ENCODE results near the gene CD52. TPM values are rescaled to one million over a fixed set of nuclear protein-coding genes. Genes with fewer than 3 reads are reported as not detected.

Gene CD52
- total RNA-seq, 2 experiments from 2014 or later = 129 to 141 TPM

DNA sequence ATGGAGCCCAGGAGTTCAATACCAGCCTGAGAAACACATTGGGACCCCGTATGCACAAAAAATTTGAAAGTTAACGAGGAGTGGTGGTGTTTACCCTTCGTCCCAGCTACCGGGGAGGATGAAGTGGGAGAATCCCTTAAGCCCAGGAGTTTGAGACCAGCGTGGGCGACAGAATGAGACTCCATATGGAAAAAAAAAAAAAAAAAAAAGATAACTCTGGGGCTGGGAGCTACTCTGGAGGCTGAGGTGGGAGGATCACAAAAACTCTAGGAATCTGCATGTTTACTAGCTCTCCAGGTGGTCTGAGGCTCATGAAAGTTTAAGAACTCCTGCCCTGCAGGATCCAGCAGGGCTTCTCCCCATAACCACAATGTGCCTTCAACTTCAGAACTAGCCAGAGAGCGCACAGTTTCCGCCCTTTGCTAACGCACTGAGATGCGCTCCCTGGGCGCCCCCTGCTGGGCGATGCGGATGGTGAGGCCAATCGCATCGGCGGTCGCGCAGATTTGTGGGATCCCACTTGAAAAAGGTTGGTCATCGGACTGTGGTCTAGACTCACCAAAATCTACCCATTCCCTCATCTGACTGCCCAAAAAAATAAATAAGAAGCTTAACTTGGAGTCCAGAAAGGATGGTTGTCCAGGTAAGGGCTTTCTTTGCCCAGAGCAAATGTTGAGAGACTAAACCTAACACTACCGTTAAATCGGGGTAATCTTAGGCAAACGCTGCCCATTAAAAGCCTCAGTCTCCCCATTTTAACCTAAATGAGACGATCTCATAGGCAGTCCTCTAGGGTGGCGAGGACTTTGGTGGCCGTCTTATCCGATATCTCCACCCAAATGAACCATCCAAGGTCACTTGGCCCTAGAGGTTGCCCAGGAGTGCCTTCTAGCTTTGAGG lies 46.0 kb downstream of the CD52 start:
- Mint-ChIP-seq H3K27ac (no peak overlapping the region), H3K4me3 (no peak overlapping the region), H3K27me3 (ENCODE audit: low read depth) (peaks cover 6% of the 10 kb centered on the region), H3K4me1 (ENCODE audit: low read depth) (peaks cover 32% of the 10 kb centered on the region), H3K36me3 (ENCODE audit: low read depth) (no peaks in the 10 kb centered on the region), H3K9me3 (no peaks in the 10 kb centered on the region)
- DNase-seq = peak; percentile 90
- CTCF ChIA-PET = interaction anchor here (0.6 to 3.4 kb wide), 37 partner anchors 9 to 794 kb away, joined by 3 to 42 read pairs (median 4); partner anchors contain the start of genes CATSPER4, CD52, CRYBG2 and DHDDS
- intact Hi-C loops (cut with micrococcal nuclease) = loop anchor here (1.0 to 5.0 kb wide), 4 partner anchors 41 to 87 kb away; no protein-coding TSS in a partner anchor

GRCh38 chr1:26364956-26365355 lies 47.2 kb downstream of the CD52 start:
- Mint-ChIP-seq H3K27ac (no peak overlapping the region), H3K4me3 (no peak overlapping the region), H3K36me3 (ENCODE audit: low read depth) (no peaks in the 10 kb centered on the region), H3K9me3 (no peaks in the 10 kb centered on the region), H3K4me1 (ENCODE audit: low read depth) (peaks cover 24% of the 10 kb centered on the region), H3K27me3 (ENCODE audit: low read depth) (peaks cover 6% of the 10 kb centered on the region)
- CTCF ChIA-PET = interaction anchor here (0.9 to 3.4 kb wide), 17 partner anchors 8 to 195 kb away, joined by 3 to 42 read pairs (median 6); partner anchors contain the start of genes CATSPER4, CRYBG2, ZNF593 and ZNF683
- DNase-seq = no peak
- intact Hi-C loops (cut with micrococcal nuclease) = loop anchor here (5.0 kb wide), 1 partner anchor 43 kb away; no protein-coding TSS in a partner anchor

- no peak overlapping the region for H3K27ac Mint-ChIP-seq
- no peak for DNase-seq
- no peaks in the 10 kb centered on the region for H3K27me3 Mint-ChIP-seq (ENCODE audit: low read depth)
- H3K4me3 Mint-ChIP-seq = no peak overlapping the region
- peaks cover 33% of the 10 kb centered on the region for H3K4me1 Mint-ChIP-seq (ENCODE audit: low read depth)
- intact Hi-C loops (cut with micrococcal nuclease) = no loop called here
- H3K36me3 Mint-ChIP-seq (ENCODE audit: low read depth) = no peaks in the 10 kb centered on the region
- H3K9me3 Mint-ChIP-seq = no peaks in the 10 kb centered on the region
- CTCF ChIA-PET = interaction anchor here (1.0 to 1.2 kb wide), 2 partner anchors 24 to 50 kb away, joined by 3 read pairs; partner anchors contain the start of gene CD52
Observed at GRCh38 chr1:26367441-26367840, 49.7 kb downstream of the CD52 start.

- CTCF ChIA-PET = interaction anchor here (1.0 to 1.2 kb wide), 2 partner anchors 24 to 50 kb away, joined by 3 read pairs; partner anchors contain the start of gene CD52
- no peak overlapping the region for H3K4me3 Mint-ChIP-seq
- intact Hi-C loops (cut with micrococcal nuclease) = no loop called here
- no peak overlapping the region for H3K27ac Mint-ChIP-seq
- no peaks in the 10 kb centered on the region for H3K27me3 Mint-ChIP-seq (ENCODE audit: low read depth)
- DNase-seq = no peak
- no peaks in the 10 kb centered on the region for H3K9me3 Mint-ChIP-seq
- peaks cover 38% of the 10 kb centered on the region for H3K4me1 Mint-ChIP-seq (ENCODE audit: low read depth)
- H3K36me3 Mint-ChIP-seq (ENCODE audit: low read depth) = no peaks in the 10 kb centered on the region
Observed at GRCh38 chr1:26368006-26368405, 50.2 kb downstream of the CD52 start.

DNA sequence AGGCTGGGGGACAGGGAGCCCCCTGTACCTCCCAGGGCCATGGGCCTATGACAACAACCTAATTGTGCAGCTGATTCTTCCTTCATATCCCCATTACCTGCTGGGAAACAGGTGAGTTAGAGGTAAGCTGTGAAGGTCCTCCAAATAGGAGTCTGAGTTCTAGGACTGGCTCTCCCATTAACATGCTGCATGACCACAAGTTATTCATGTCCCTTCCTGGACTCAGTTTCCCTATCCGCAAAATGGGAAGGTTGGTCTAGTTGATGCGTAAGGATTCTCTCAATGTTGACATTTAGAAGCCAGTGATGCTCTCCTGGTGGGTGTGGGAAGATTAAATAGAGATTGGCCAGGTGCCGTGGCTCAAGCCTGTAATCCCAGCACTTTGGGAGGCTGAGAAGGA lies 50.7 kb downstream of the CD52 start:
- Mint-ChIP-seq H3K36me3 (ENCODE audit: low read depth) (no peaks in the 10 kb centered on the region), H3K27ac (no peak overlapping the region), H3K9me3 (no peaks in the 10 kb centered on the region), H3K4me3 (no peak overlapping the region), H3K4me1 (ENCODE audit: low read depth) (peaks cover 40% of the 10 kb centered on the region), H3K27me3 (ENCODE audit: low read depth) (no peaks in the 10 kb centered on the region)
- DNase-seq = no peak
- intact Hi-C loops (cut with micrococcal nuclease) = no loop called here
- CTCF ChIA-PET = interaction anchor here (1.0 kb wide), 1 partner anchor 51 kb away, joined by 3 read pairs; the partner anchor contains the start of gene CD52

Other genes starting within 250 kb of the CD52 start
- 10 to 100 TPM; 20.5 to 21.4 TPM for gene PDIK1L, start 206.1 kb upstream of the CD52 start, total RNA-seq
- under 1 TPM in 1 of 2 experiments, not detected in 1; 0.07 TPM for gene FAM110D, start 158.9 kb upstream of the CD52 start, total RNA-seq
- not detected for gene C1orf232, start 149.0 kb upstream of the CD52 start, total RNA-seq
- gene ZNF593, start 148.1 kb upstream of the CD52 start, total RNA-seq = 10 to 100 TPM; 24.0 to 26.8 TPM
- gene ZNF593OS, start 146.1 kb upstream of the CD52 start, total RNA-seq = not detected
- 1 to 10 TPM; 1.5 to 1.8 TPM for gene CNKSR1, start 140.5 kb upstream of the CD52 start, total RNA-seq
- gene CATSPER4, start 127.4 kb upstream of the CD52 start, total RNA-seq = not detected
- 10 to 100 TPM; 45.7 to 47.0 TPM for gene CEP85, start 83.8 kb upstream of the CD52 start, total RNA-seq
- 100 to 1,000 TPM; 130 to 132 TPM for gene SH3BGRL3, start 37.9 kb upstream of the CD52 start, total RNA-seq
- 10 to 100 TPM; 26.4 to 26.9 TPM for gene UBXN11, start 11.3 kb upstream of the CD52 start, total RNA-seq
- gene CRYBG2, start 36.2 kb downstream of the CD52 start, total RNA-seq = under 1 TPM; 0.37 to 0.72 TPM
- not detected for gene ZNF683, start 54.8 kb downstream of the CD52 start, total RNA-seq
- gene LIN28A, start 92.9 kb downstream of the CD52 start, total RNA-seq = not detected
- 10 to 100 TPM; 26.2 to 26.3 TPM for gene DHDDS, start 114.4 kb downstream of the CD52 start, total RNA-seq
- 100 to 1,000 TPM; 883 to 886 TPM for gene HMGN2, start 154.5 kb downstream of the CD52 start, total RNA-seq
- gene RPS6KA1, start 211.8 kb downstream of the CD52 start, total RNA-seq = 10 to 100 TPM; 83.5 to 86.4 TPM